Inflammatory macrophage treated with lipopolysaccharide for 4 hours (primary cell): ENCODE data around the gene MS4A10.

Experiments
- DNase-seq: peaks from one replicate; pipeline ENCODE4 v3.0.0-alpha.2; 2020

MS4A10 gene

GRCh38 chr11:60767388-60767811 lies 17.7 kb upstream of the MS4A10 start:
- DNase-seq = no peak

GRCh38 chr11:60768202-60768601 lies 16.9 kb upstream of the MS4A10 start:
- DNase-seq = no peak

GRCh38 chr11:60769273-60769672 lies 15.9 kb upstream of the MS4A10 start:
- DNase-seq = no peak

GRCh38 chr11:60769811-60770210 lies 15.3 kb upstream of the MS4A10 start:
- DNase-seq = no peak

GRCh38 chr11:60771146-60771545 lies 14.0 kb upstream of the MS4A10 start:
- no peak for DNase-seq

- DNase-seq = no peak
Observed at GRCh38 chr11:60771879-60772525, 13.1 kb upstream of the MS4A10 start.

GRCh38 chr11:60772666-60773065 lies 12.5 kb upstream of the MS4A10 start:
- DNase-seq = no peak

- no peak for DNase-seq
Observed at GRCh38 chr11:60774726-60775125, 10.4 kb upstream of the MS4A10 start.

- DNase-seq = peak; percentile 70
Observed at GRCh38 chr11:60775420-60775961, 9.6 kb upstream of the MS4A10 start.

GRCh38 chr11:60776167-60776566 lies 9.0 kb upstream of the MS4A10 start:
- no peak for DNase-seq

- no peak for DNase-seq
Observed at GRCh38 chr11:60777106-60777505, 8.0 kb upstream of the MS4A10 start.

- no peak for DNase-seq
Observed at GRCh38 chr11:60777572-60777971, 7.6 kb upstream of the MS4A10 start.

GRCh38 chr11:60780065-60780464 lies 5.1 kb upstream of the MS4A10 start:
- DNase-seq = no peak

GRCh38 chr11:60780774-60781173 lies 4.4 kb upstream of the MS4A10 start:
- no peak for DNase-seq

- no peak for DNase-seq
Observed at GRCh38 chr11:60781286-60781980, 3.7 kb upstream of the MS4A10 start.

- no peak for DNase-seq
Observed at GRCh38 chr11:60781981-60782316, 3.2 kb upstream of the MS4A10 start.

GRCh38 chr11:60782393-60783140 lies 2.6 kb upstream of the MS4A10 start:
- DNase-seq = no peak

GRCh38 chr11:60783141-60783484 lies 2.0 kb upstream of the MS4A10 start:
- no peak for DNase-seq

GRCh38 chr11:60783911-60784310 lies 1.2 kb upstream of the MS4A10 start:
- no peak for DNase-seq

GRCh38 chr11:60785806-60786361 lies 751 bp downstream of the MS4A10 start:
- no peak for DNase-seq

- DNase-seq = no peak
Observed at GRCh38 chr11:60786811-60787567, 1.9 kb downstream of the MS4A10 start.

- DNase-seq = no peak
Observed at GRCh38 chr11:60788401-60789125, 3.4 kb downstream of the MS4A10 start.
